GM18507 (cell line): ENCODE measurements around the gene DUOXA1.

Source experiments
- DNase-seq: peaks from one replicate; pipeline ENCODE4 v3.0.0; 2011; ENCODE audit warnings: low read depth; ENCODE audit not compliant: insufficient read length; ENCODE audit errors: extremely low spot score
- FAIRE-seq: peaks from 2 replicates; lab custom pipeline; 2011; peaks lifted over from hg19 to GRCh38; lab: Jason Lieb, UNC

DUOXA1 gene

GRCh38 chr15:45134682-45135604 lies 5.3 kb upstream of the DUOXA1 start:
- DNase-seq: no peak

DNA sequence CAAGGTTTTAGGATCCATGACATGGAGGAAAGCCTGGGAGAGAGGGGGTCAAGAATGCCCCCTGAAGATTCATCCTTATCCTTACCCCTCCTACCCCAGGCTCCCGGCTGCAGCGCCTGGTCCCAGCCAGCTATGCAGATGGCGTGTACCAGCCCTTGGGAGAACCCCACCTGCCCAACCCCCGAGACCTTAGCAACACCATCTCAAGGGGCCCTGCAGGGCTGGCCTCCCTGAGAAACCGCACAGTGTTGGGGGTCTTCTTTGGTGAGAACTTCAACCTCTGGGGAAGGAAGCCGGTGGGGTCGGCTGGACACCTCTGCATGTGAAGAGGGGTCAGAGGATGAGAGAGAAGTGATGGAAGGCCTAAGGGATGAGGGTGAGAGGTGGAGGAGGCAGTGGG lies 4.4 kb upstream of the DUOXA1 start:
- no peak for DNase-seq
- FAIRE-seq: no peak

More at GRCh38 chr15:45134682-45135604, 5.3 kb upstream of the DUOXA1 start:
- FAIRE-seq: no peak

DNA sequence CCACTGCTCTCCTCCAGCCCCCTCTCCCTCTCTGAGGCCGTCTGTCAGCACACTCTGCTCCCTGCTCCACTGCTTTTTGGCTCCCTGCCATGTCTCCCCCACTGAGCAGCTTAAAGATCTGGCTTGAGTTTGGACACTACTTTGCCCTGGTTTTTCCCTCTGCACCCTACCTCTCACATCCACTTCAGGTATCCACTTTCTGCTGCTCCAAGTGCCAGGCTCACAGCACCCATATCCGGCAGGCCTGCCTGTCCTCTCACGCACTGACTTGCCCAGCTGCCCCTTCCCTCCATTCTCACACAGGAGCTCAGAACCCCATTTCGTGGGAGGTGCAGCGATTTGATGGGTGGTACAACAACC lies 3.9 kb upstream of the DUOXA1 start:
- DNase-seq: no peak
- FAIRE-seq: no peak

- FAIRE-seq: no peak
- DNase-seq: no peak
Measured at GRCh38 chr15:45132844-45133560, 3.3 kb upstream of the DUOXA1 start.

GRCh38 chr15:45131510-45131909 lies 1.8 kb upstream of the DUOXA1 start:
- no peak for FAIRE-seq
- no peak for DNase-seq

DNA sequence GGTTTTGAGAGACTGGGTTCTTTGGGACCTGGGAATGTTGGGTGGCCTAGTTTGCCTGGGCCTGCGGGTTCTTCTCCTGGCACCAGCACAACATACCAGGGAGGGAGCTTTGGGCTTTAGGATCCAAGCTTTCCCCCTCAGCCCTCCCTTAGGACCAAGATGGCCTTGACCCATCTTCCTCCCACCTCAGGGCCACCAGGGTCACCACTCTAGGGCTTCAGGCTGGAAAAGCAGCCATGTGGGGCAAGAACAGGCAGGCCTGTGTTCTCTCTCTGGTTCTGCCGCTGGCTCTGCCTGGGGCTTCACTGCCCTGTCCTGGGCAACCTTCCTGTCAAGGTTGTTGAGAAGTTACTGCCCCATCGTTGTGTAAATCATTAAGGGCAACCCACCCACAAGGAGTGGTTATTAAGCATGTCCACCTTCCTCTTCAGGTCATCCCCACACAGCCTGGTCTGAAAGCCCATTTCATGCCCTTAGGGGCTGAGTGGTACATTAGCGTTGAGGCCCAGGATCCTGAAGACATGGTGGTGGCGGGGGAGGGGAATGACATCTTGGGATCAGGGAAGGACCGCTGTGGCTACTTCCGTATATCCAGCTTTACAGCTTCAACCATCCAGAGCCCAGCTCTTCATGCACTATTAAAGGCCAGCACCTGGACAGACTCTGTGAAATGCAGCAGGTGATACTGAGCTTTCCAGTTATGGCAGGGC lies 767 bp upstream of the DUOXA1 start:
- DNase-seq (no peak), FAIRE-seq (no peak)

DNA sequence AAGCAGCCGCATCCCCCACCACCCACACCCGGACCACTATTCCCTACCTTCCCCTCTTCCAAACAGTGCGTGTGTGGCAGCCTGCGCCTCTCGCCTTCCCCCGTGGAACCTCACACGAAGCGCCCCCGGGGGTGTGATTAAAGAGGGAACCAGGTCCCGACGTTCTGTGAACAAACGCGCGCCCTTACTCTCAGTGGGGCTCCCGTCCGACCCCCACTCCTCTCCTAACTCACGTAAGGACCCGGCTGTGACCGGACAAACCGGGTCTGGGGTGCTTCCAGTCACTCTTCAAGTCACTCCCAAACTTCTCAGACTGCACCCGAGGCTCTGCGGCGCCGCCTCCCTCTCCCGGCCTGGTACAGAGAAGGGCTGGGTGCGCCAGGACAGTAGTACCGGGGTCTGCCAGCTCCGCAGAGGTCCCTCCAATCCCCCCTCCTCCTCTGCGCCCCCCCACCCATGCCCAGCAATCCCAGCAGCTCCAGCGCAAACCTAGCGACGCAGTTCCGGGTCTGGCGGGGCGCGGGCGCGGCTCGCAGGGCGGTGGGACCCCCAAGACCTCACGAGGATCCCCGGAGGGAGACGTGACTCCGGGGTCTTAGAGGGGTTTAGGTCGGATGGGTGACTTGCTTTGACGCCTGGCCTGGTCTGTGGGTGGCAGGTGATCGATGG lies 574 bp downstream of the DUOXA1 start:
- no peak for DNase-seq
- no peak for FAIRE-seq

DNA sequence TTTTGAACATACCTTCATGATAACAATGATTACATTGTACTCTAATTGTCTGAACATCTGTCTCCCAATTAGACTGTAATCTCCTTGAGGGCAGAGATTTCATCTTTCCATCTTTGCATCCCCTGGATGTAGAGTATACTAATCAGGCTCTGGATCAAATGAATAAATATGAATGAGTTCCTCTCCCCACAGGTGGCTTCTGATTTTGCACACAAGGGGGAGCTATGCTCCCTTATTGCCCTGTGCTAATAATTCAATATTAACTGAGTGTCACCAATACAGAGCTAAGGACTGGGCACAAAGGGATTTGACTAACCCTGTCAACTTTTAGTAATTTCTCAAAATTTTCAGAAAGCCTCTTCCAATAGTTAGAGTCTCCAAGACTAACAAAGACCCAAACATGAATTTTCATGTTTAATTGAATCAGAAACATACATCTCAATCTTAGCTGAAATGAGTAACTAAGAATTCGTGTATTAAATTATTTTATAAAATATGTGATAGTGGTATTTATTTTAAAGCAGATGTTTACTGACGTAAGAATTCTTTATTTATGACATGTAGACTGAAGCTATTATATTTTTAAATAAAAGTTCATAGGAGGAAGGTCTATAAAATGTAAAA lies 3.0 kb downstream of the DUOXA1 start:
- no peak for FAIRE-seq
- no peak for DNase-seq

GRCh38 chr15:45123397-45123796 lies 6.3 kb downstream of the DUOXA1 start:
- FAIRE-seq: no peak
- no peak for DNase-seq

DNA sequence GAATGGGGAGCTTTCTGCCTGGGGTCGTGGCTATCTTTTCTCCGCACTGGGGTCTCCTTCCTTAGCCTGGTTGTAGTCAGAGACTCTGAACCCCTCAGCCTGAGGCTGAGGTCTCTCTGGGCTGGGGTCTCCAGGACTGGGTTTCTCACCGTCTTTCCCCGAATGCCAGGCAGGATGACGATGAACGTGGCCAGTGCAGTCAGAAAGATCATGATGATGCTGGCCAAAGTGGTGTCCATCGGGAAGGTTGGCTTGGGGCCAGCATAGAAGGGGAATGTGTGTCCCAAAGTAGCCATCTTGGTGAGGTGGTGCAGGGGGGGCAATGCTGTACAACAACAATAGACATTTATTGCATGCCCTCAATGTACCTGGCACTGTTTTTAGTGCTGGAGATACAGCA lies 7.0 kb downstream of the DUOXA1 start:
- DNase-seq (no peak), FAIRE-seq (no peak)

DNA sequence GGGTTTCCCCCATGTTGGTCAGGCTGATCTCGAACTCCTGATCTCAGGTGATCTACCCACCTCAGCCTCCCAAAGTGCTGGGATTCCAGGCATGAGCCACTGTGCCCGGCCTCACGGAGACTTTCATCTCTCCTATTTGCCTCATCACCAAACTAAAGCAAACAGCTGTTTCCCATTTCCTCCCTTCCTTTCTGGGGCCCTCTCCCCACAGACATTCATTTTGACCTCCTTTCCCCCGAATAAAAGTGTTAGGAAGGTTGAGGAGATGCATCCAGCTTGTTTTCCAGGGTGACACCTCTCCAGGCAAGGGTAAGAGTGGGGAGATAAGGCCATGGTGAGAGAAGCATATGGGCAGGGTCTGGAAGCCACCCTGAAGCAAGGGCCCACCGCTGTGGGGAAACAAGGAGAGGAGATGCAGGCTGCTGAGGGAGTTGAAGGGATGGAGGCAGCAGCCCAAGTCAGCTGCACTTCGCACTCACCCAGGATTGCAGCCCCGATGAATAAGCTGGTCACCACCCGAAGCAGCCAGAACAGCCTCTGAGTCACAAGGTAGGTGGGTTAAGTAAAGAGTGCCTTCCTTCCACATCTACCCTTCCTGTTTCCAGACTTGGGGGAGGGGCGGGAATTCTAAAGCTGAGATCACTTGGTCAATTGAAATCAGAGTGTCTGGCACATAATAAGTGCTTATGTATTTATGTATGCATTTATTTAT lies 7.8 kb downstream of the DUOXA1 start:
- no peak for DNase-seq
- FAIRE-seq: no peak

GRCh38 chr15:45121020-45121419 lies 8.7 kb downstream of the DUOXA1 start:
- DNase-seq (no peak), FAIRE-seq (no peak)

GRCh38 chr15:45120081-45120972 lies 9.4 kb downstream of the DUOXA1 start:
- DNase-seq: no peak
- no peak for FAIRE-seq

GRCh38 chr15:45118996-45119395 lies 10.7 kb downstream of the DUOXA1 start:
- FAIRE-seq (no peak), DNase-seq (no peak)

GRCh38 chr15:45118131-45118588 lies 11.5 kb downstream of the DUOXA1 start:
- FAIRE-seq: peak; percentile 92

GRCh38 chr15:45117308-45118130 lies 12.2 kb downstream of the DUOXA1 start:
- FAIRE-seq: no peak
- DNase-seq: no peak

More at GRCh38 chr15:45118131-45118588, 11.5 kb downstream of the DUOXA1 start:
- peak; percentile 71 for DNase-seq
